Adrenal gland (tissue), 5 donors: ENCODE data around the gene IRF8.

ENCODE experiments used
- POLR2A ChIP-seq, 2 donors: fragments of 450-650 bp; IDR thresholded peaks; one replicate each; pipeline ENCODE4 v1.6.1; 2017; ENCODE audit warnings: antibody characterized with exemption in 2 of 2, mild to moderate bottlenecking in 2 of 2, moderate library complexity in 1 of 2
- TF ChIP-seq, protein P1 (sequence below), 6 experiments: fragments of 450-650 bp in 4 of 6; fragments of 200-600 bp in 2 of 6; sonication (generic) in 1 of 6; IDR thresholded peaks; 1 replicate in 5 of 6; 2 replicates in 1 of 6; pipeline versions ENCODE4 v1.5.1 to v1.8.0; 2016 to 2021; ENCODE audit warnings: antibody characterized with exemption in 6 of 6, mild to moderate bottlenecking in 2 of 6, moderate library complexity in 1 of 6
- donor health status: DM: no; HTN: no; CAD: no.

DNA sequence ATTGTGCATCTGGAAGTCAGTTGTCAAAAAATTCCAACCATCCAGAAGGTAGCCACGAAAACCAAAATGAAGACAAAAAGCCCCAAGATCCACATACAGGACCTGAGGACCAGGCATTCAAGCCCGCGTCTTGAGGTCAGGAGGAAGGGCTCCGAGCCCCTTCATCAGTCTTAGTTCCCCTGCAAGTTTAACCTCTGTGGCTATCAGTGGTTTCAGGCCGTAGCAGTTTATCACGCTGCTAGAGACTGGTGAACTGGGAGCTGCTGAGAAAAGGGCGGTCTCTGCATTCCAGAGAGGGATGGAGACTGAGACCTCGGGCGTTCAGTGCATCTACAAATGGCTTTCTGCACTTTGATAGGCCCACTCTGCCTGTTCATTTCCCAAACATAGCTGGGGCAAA lies 70.6 kb downstream of the IRF8 start:
- TF ChIP-seq, protein P1, sequence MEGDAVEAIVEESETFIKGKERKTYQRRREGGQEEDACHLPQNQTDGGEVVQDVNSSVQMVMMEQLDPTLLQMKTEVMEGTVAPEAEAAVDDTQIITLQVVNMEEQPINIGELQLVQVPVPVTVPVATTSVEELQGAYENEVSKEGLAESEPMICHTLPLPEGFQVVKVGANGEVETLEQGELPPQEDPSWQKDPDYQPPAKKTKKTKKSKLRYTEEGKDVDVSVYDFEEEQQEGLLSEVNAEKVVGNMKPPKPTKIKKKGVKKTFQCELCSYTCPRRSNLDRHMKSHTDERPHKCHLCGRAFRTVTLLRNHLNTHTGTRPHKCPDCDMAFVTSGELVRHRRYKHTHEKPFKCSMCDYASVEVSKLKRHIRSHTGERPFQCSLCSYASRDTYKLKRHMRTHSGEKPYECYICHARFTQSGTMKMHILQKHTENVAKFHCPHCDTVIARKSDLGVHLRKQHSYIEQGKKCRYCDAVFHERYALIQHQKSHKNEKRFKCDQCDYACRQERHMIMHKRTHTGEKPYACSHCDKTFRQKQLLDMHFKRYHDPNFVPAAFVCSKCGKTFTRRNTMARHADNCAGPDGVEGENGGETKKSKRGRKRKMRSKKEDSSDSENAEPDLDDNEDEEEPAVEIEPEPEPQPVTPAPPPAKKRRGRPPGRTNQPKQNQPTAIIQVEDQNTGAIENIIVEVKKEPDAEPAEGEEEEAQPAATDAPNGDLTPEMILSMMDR (IDR thresholded peaks at IDR 0.05) = no peak
- TF ChIP-seq POLR2A (IDR thresholded peaks at IDR 0.05) = no peak
